ENCODE data around the gene EBLN2.

EBLN2 gene

DNA sequence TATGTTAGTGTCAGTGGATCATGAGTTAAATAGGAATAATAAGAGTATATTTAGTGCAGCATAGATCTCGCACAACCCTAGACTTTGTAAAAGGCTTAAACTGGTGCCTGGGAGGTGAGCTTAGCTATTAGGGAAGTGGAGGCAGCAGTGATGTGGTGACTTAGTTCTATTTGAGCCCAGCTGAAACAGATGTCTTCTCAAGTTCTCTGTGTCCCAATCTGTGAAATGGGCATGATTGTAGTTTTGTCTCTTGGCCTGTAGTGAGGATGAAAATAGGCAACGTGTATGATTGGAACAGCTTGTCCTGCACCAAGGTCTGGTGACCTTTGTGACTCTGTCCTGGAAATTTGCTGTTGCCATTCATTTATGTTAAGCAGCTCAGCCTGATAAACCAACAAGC is 34.7 kb downstream of the EBLN2 start:
- H3K4me3 ChIP-seq (ENCODE audit: low read length): no peak overlapping the region
- H3K9ac ChIP-seq (ENCODE audit: low read length): no peak overlapping the region
- no peaks in the 10 kb centered on the region for H3K27me3 ChIP-seq (ENCODE audit: control insufficient read depth, insufficient read depth, low read length)
- H3K36me3 ChIP-seq (ENCODE audit: control insufficient read depth, insufficient read depth, low read length): no peaks in the 10 kb centered on the region
- no peak overlapping the region for H3K27ac ChIP-seq (ENCODE audit: low read depth, low read length)
- peaks cover 1% of the 10 kb centered on the region for H3K4me1 ChIP-seq (ENCODE audit: control insufficient read depth, insufficient read depth, low read length)

DNA sequence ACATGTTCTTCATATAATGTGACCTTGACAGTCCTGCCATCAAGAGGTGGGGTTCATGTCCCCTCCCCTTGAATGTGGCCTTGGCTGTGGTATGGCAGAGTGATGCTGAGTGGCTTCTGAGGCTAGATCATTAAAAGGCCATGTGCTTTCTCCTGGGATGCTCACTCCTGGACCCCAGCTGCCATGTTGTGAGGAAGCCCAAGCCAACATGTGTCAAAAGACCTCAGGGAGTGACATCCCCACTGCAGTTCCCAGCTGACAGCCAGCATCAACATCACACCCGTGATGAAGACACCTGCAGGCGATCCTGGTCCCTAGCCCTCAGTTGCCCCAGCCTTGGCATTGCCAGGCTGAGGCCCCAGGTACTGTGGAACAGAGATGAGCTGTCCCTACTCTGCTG is 36.6 kb downstream of the EBLN2 start:
- H3K9ac ChIP-seq (ENCODE audit: low read length): no peak overlapping the region
- no peak overlapping the region for H3K27ac ChIP-seq (ENCODE audit: low read depth, low read length)
- peaks cover 3% of the 10 kb centered on the region for H3K4me1 ChIP-seq (ENCODE audit: control insufficient read depth, insufficient read depth, low read length)
- no peaks in the 10 kb centered on the region for H3K36me3 ChIP-seq (ENCODE audit: control insufficient read depth, insufficient read depth, low read length)
- H3K4me3 ChIP-seq (ENCODE audit: low read length): no peak overlapping the region
- H3K27me3 ChIP-seq (ENCODE audit: control insufficient read depth, insufficient read depth, low read length): no peaks in the 10 kb centered on the region

DNA sequence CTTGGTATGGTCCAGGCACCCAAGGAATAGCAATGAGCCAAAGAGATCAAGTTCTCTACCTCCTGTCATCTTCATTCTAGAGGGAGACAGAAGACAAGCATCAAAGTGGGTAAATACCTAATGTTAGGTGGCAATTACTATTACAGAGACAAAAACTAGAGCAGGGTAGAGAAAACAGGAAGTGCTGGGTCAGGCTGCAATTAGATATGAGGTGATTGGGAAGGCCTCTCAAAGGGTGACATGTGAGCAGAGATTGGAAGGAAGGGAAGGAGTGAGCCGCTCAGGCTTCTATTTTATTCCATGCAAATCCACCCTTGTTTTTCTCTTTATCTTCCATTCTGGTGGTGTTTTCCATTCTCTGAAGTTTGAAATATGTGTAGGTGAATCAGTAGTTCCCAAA is 37.4 kb downstream of the EBLN2 start:
- no peak overlapping the region for H3K4me3 ChIP-seq (ENCODE audit: low read length)
- no peak overlapping the region for H3K27ac ChIP-seq (ENCODE audit: low read depth, low read length)
- no peak overlapping the region for H3K9ac ChIP-seq (ENCODE audit: low read length)

DNA sequence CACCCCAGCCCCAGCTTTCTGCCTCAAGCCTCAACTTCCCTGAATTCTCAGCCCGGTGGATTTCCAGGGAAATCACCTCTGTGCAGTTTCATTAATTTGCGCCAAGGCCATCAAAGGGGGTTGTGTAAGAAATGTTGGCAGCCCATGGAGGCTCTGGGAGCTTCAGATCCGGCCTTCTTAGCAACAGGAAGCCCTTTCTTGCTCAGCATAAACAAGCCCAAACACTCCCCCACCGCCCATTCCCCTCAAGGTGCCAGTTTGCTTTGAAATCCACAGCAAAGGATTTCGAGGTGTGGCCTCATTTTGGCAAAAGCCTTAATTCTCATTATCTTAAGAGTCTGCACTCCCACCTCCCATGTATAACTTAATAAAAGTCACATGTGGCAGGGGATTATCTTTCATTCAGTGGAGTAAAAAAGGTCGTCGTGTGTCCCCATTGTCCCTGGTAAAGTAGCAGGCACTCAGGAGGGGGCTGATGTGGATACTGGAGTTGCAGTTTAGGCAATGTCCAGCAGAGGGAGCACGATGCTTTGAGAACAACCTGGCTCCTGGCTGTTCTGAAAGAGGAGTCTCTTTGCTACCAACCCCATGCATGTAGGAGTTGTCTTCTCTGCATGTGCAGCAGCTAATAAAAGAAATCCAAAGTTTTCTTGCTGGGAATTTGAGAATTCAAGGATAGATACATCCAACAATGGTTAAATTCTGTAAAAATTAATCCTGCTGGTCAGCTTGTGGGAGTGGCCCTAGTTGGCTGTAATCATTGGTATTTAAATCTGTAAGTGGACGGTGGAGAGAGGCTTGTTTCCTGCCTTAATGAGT is 39.5 kb downstream of the EBLN2 start:
- Histone ChIP-seq H3K27ac (ENCODE audit: low read depth, low read length) (no peak overlapping the region), H3K9ac (ENCODE audit: low read length) (no peak overlapping the region), H3K4me3 (ENCODE audit: low read length) (no peak overlapping the region), H3K4me1 (ENCODE audit: control insufficient read depth, insufficient read depth, low read length) (peaks cover 3% of the 10 kb centered on the region), H3K36me3 (ENCODE audit: control insufficient read depth, insufficient read depth, low read length) (no peaks in the 10 kb centered on the region), H3K27me3 (ENCODE audit: control insufficient read depth, insufficient read depth, low read length) (no peaks in the 10 kb centered on the region)

More for the DNA sequence above, 37.4 kb downstream of the EBLN2 start:
- H3K4me1 ChIP-seq (ENCODE audit: control insufficient read depth, insufficient read depth, low read length): peaks cover 3% of the 10 kb centered on the region
- H3K27me3 ChIP-seq (ENCODE audit: control insufficient read depth, insufficient read depth, low read length): no peaks in the 10 kb centered on the region
- no peaks in the 10 kb centered on the region for H3K36me3 ChIP-seq (ENCODE audit: control insufficient read depth, insufficient read depth, low read length)

DNA sequence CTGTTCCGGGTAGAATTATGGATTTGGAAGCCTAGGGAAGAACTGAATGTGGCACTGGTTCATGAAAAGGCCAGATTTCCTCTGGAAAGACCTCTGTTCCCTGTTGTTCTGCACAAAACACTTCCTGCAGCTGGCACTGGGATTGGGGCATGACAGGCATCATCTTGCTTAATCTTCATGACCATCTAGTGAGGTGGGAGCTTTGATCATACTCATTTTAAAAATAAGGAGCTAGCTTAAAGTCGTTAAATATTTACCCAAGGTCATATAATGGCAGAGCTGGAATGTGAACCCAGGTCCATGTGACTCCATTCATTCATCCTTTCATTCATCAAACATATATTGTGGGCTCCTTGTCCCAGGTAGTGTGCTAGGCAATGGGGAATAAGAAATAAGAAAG is 40.4 kb downstream of the EBLN2 start:
- Histone ChIP-seq H3K4me1 (ENCODE audit: control insufficient read depth, insufficient read depth, low read length) (peaks cover 3% of the 10 kb centered on the region), H3K36me3 (ENCODE audit: control insufficient read depth, insufficient read depth, low read length) (no peaks in the 10 kb centered on the region), H3K4me3 (ENCODE audit: low read length) (no peak overlapping the region), H3K27ac (ENCODE audit: low read depth, low read length) (no peak overlapping the region), H3K9ac (ENCODE audit: low read length) (no peak overlapping the region), H3K27me3 (ENCODE audit: control insufficient read depth, insufficient read depth, low read length) (no peaks in the 10 kb centered on the region)

DNA sequence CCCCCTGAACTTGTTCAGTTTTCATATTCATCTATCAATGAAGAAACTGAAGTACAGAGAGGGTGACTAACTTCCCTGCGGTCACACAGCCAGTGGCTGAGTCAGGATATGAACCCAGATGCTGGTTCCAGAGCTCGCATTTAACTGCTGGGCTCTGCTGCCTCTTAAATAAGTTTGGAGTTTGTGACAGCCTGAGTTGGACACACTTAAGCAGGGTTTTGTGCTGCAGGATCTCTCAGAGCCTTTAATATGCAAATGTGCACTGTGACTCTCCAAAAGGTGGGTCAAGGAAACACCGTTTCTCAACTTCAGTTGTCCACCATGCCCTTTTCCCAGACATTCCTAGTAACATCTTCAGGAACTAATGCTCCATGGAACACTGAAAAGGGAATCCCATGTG is 45.8 kb downstream of the EBLN2 start:
- H3K27ac ChIP-seq (ENCODE audit: low read depth, low read length): no peak overlapping the region
- H3K4me3 ChIP-seq (ENCODE audit: low read length): no peak overlapping the region

DNA sequence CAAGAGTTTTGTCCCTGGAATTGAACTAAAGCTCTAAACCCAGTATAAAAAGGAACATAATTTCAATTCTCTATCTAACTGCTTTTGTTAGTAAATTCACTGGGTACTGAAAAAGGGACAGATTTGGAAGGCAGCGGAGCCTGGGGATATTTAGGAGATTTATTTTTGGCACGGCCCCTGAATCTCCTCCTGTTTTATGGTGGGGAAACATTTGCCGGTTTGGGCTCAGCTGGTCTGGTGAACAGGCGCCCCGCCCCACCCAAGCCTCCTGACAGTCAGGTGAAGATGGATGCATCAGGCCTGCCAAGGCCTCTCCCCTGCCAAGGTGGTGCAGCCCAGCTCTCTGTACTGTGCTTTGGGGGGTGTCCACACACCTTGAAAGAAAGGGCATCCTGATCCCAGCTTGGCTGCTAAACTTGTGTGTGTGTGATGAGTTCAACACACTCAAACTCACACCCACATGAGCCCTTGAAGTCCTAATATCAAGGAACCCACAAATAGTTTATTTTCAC is 46.3 kb downstream of the EBLN2 start:
- Histone ChIP-seq H3K9ac (ENCODE audit: low read length) (no peak overlapping the region), H3K27me3 (ENCODE audit: control insufficient read depth, insufficient read depth, low read length) (no peaks in the 10 kb centered on the region)

More for the DNA sequence above, 45.8 kb downstream of the EBLN2 start:
- H3K36me3 ChIP-seq (ENCODE audit: control insufficient read depth, insufficient read depth, low read length): no peaks in the 10 kb centered on the region
- H3K9ac ChIP-seq (ENCODE audit: low read length): no peak overlapping the region
- no peaks in the 10 kb centered on the region for H3K27me3 ChIP-seq (ENCODE audit: control insufficient read depth, insufficient read depth, low read length)
- no peaks in the 10 kb centered on the region for H3K4me1 ChIP-seq (ENCODE audit: control insufficient read depth, insufficient read depth, low read length)

DNA sequence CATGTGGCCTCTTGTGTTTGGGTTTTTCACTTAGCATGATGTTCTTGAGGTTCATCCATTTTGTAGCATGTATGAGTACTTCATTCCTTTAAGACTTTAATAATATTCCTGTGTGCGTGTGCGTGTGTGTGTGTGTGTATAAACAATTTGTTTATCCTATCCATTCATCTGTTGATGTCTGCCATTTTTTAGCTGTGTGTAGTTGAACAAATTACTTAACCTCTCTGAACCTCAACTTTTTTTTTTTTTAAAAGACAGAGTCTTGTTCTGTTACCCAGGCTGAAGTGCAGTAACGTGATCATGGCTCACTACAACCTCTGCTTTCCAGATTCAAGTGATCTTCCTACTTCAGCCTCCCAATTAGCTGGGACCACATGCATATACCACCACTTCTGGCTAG is 47.3 kb downstream of the EBLN2 start:
- Histone ChIP-seq H3K27ac (ENCODE audit: low read depth, low read length) (no peak overlapping the region), H3K4me3 (ENCODE audit: low read length) (no peak overlapping the region), H3K9ac (ENCODE audit: low read length) (no peak overlapping the region), H3K4me1 (ENCODE audit: control insufficient read depth, insufficient read depth, low read length) (no peaks in the 10 kb centered on the region), H3K27me3 (ENCODE audit: control insufficient read depth, insufficient read depth, low read length) (no peaks in the 10 kb centered on the region), H3K36me3 (ENCODE audit: control insufficient read depth, insufficient read depth, low read length) (no peaks in the 10 kb centered on the region)

More for the DNA sequence above, 46.3 kb downstream of the EBLN2 start:
- Histone ChIP-seq H3K36me3 (ENCODE audit: control insufficient read depth, insufficient read depth, low read length) (no peaks in the 10 kb centered on the region), H3K27ac (ENCODE audit: low read depth, low read length) (no peak overlapping the region), H3K4me3 (ENCODE audit: low read length) (no peak overlapping the region), H3K4me1 (ENCODE audit: control insufficient read depth, insufficient read depth, low read length) (no peaks in the 10 kb centered on the region)

DNA sequence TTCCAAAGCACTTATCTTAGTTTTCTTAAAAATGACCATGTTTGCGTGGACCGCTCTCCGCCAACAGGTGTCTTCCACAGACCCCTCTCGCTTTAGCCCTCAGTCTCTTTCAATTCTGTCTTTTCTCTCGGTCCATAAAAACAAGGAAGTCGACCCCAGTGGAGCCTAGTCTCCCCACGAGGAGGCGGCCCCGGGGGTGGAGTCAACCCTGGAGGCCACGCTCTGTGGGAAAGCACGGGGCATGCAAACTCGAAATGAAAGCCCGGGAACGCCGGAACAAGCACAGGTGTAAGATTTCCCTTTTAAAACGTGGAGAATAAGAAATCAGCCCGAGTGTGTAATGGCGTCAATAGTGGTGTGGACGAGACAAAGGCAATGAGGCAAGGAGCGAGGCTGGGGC is 49.1 kb downstream of the EBLN2 start:
- no peak overlapping the region for H3K4me3 ChIP-seq (ENCODE audit: low read length)
- no peaks in the 10 kb centered on the region for H3K4me1 ChIP-seq (ENCODE audit: control insufficient read depth, insufficient read depth, low read length)
- H3K27ac ChIP-seq (ENCODE audit: low read depth, low read length): no peak overlapping the region
- H3K27me3 ChIP-seq (ENCODE audit: control insufficient read depth, insufficient read depth, low read length): no peaks in the 10 kb centered on the region
- no peak overlapping the region for H3K9ac ChIP-seq (ENCODE audit: low read length)
- no peaks in the 10 kb centered on the region for H3K36me3 ChIP-seq (ENCODE audit: control insufficient read depth, insufficient read depth, low read length)
